SK-N-SH (cell line): ENCODE data around the gene RNF212.

Source experiments
- FOXJ3 ChIP-seq: sonication (generic); formaldehyde crosslinking; IDR thresholded peaks from 2 replicates; pipeline ENCODE4 v1.5.1; 2020; ENCODE audit warnings: mild to moderate bottlenecking, missing genetic modification reagents
- POLR2AphosphoS5 ChIP-seq: IDR thresholded peaks from 2 replicates; pipeline ENCODE4 v1.6.1; 2012; ENCODE audit warnings: low read depth, low read length
- TAF1 ChIP-seq: IDR thresholded peaks from 2 replicates; pipeline ENCODE4 v1.6.1; 2012; ENCODE audit warnings: low read depth, mild to moderate bottlenecking, low read length, moderate library complexity, borderline replicate concordance
- TF ChIP-seq, protein P1 (sequence below): fragments of 200-600 bp; sonication (generic); IDR thresholded peaks from 2 replicates; pipeline ENCODE4 v1.6.1; 2017; ENCODE audit warnings: antibody characterized with exemption, mild to moderate bottlenecking, moderate library complexity
- TF ChIP-seq, protein P2 (sequence below): IDR thresholded peaks from 2 replicates; pipeline ENCODE4 v1.4.0; 2012; ENCODE audit warnings: low read depth

DNA sequence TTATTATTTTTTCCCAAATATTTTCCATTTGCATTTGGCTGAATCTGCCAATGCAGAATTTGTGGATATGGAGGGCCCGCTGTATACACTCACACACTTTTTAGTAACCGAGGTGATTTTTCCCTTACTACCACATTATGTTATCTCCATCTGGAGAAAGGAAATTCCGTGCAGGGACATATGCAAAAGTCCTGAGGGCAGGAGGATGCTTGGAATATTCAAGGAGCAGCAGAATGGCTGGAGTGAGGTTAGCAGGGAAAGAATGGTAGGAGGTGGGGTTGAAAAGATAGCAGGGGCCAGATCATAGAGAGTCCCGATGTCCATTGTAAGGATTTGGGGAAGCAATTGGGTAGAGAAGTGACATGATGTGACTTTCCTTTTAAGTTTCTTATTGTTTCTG, 11.5 kb upstream of the RNF212 start:
- TF ChIP-seq POLR2AphosphoS5 (no peak), TAF1 (no peak), FOXJ3 (no peak)
- TF ChIP-seq, protein P1, sequence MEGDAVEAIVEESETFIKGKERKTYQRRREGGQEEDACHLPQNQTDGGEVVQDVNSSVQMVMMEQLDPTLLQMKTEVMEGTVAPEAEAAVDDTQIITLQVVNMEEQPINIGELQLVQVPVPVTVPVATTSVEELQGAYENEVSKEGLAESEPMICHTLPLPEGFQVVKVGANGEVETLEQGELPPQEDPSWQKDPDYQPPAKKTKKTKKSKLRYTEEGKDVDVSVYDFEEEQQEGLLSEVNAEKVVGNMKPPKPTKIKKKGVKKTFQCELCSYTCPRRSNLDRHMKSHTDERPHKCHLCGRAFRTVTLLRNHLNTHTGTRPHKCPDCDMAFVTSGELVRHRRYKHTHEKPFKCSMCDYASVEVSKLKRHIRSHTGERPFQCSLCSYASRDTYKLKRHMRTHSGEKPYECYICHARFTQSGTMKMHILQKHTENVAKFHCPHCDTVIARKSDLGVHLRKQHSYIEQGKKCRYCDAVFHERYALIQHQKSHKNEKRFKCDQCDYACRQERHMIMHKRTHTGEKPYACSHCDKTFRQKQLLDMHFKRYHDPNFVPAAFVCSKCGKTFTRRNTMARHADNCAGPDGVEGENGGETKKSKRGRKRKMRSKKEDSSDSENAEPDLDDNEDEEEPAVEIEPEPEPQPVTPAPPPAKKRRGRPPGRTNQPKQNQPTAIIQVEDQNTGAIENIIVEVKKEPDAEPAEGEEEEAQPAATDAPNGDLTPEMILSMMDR: no peak
- TF ChIP-seq, protein P2, sequence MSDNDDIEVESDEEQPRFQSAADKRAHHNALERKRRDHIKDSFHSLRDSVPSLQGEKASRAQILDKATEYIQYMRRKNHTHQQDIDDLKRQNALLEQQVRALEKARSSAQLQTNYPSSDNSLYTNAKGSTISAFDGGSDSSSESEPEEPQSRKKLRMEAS: no peak
